HEK293 (cell line): ENCODE measurements around the gene POLR3B.

Source experiments
- CTCF ChIA-PET: fragments of 350-600 bp; formaldehyde crosslinking; extraction: SDS; loops from one replicate; lab custom pipeline; 2021; ENCODE audit warnings: antibody characterized with exemption; lab: Yijun Ruan, JAX
- POLR2A ChIA-PET: fragments of 300-600 bp; formaldehyde crosslinking; extraction: SDS; loops from one replicate; lab custom pipeline; 2020; ENCODE audit warnings: antibody characterized with exemption, inconsistent platforms; lab: Yijun Ruan, JAX
- H3K27ac ChIP-seq: fragments of 200-500 bp; sonication (Bioruptor generic); 2 replicates; pipeline ENCODE4 v1.5.1; 2014; ENCODE audit warnings: low read depth, low read length, control low read depth, inconsistent platforms; ENCODE audit errors: extremely low read depth
- H3K36me3 ChIP-seq, 2 experiments: fragments of 200-500 bp in 1 of 2; sonication (Bioruptor generic) in 1 of 2; 1 replicate in 1 of 2; 2 replicates in 1 of 2; pipeline ENCODE4 v1.5.1; 2014 to 2017; ENCODE audit warnings: inconsistent platforms in 2 of 2, low read length in 2 of 2; ENCODE audit not compliant: control insufficient read depth in 2 of 2, insufficient read depth in 1 of 2
- H3K4me1 ChIP-seq: fragments of 200-500 bp; sonication (Bioruptor generic); 2 replicates; pipeline ENCODE4 v1.5.1; 2014; ENCODE audit warnings: mild to moderate bottlenecking, low read length, inconsistent platforms; ENCODE audit not compliant: control insufficient read depth, insufficient read depth
- H3K4me3 ChIP-seq: 2 replicates; pipeline ENCODE4 v1.5.1; 2011; ENCODE audit warnings: low read depth, mild to moderate bottlenecking, control low read depth, low read length, moderate library complexity
- H3K9me3 ChIP-seq: fragments of 200-500 bp; sonication (Bioruptor generic); 2 replicates; pipeline ENCODE4 v1.5.1; 2014; ENCODE audit warnings: low read depth, low read length, inconsistent platforms; ENCODE audit not compliant: control insufficient read depth, insufficient read depth
- BCL11A ChIP-seq: fragments of 450-650 bp; formaldehyde crosslinking; IDR thresholded peaks from 2 replicates; pipeline ENCODE4 v1.5.1; 2016; ENCODE audit warnings: low read depth, missing biosample characterization, missing genetic modification characterization
- KLF9 ChIP-seq: fragments of 450-650 bp; formaldehyde crosslinking; IDR thresholded peaks from 2 replicates; pipeline ENCODE4 v1.5.1; 2016; ENCODE audit warnings: missing biosample characterization, missing genetic modification characterization, low read depth
- PBX3 ChIP-seq: sonication (generic); formaldehyde crosslinking; IDR thresholded peaks from 2 replicates; pipeline ENCODE4 v1.8.1; 2022; ENCODE audit warnings: mild to moderate bottlenecking, moderate library complexity, missing genetic modification reagents
- PRDM2 ChIP-seq: fragments of 450-650 bp; formaldehyde crosslinking; IDR thresholded peaks from 2 replicates; pipeline ENCODE4 v1.5.1; 2016; ENCODE audit warnings: missing biosample characterization, missing genetic modification characterization, borderline replicate concordance
- RBAK ChIP-seq: fragments of 450-650 bp; formaldehyde crosslinking; IDR thresholded peaks from 2 replicates; pipeline ENCODE4 v1.5.1; 2016; ENCODE audit warnings: missing biosample characterization, missing genetic modification characterization
- SCRT1 ChIP-seq: fragments of 450-650 bp; formaldehyde crosslinking; IDR thresholded peaks from 2 replicates; pipeline ENCODE4 v1.5.1; 2016; ENCODE audit warnings: missing biosample characterization, missing genetic modification characterization, borderline replicate concordance
- ZBTB17 ChIP-seq: fragments of 450-650 bp; formaldehyde crosslinking; IDR thresholded peaks from 2 replicates; pipeline ENCODE4 v1.5.1; 2016; ENCODE audit warnings: missing biosample characterization, missing genetic modification characterization
- ZFHX2 ChIP-seq: fragments of 450-650 bp; formaldehyde crosslinking; conservative IDR thresholded peaks from 2 replicates; pipeline ENCODE4 v1.5.1; 2016; ENCODE audit warnings: missing biosample characterization, missing genetic modification characterization
- ZNF10 ChIP-seq: fragments of 450-650 bp; formaldehyde crosslinking; IDR thresholded peaks from 2 replicates; pipeline ENCODE4 v1.5.1; 2017; ENCODE audit warnings: missing biosample characterization, missing genetic modification characterization
- ZNF121 ChIP-seq: fragments of 450-650 bp; formaldehyde crosslinking; IDR thresholded peaks from 2 replicates; pipeline ENCODE4 v1.5.1; 2016; ENCODE audit warnings: missing biosample characterization, missing genetic modification characterization
- ZNF169 ChIP-seq: fragments of 450-650 bp; formaldehyde crosslinking; IDR thresholded peaks from 2 replicates; pipeline ENCODE4 v1.5.1; 2016; ENCODE audit warnings: missing biosample characterization, missing genetic modification characterization
- ZNF184 ChIP-seq: fragments of 450-650 bp; IDR thresholded peaks from 2 replicates; pipeline ENCODE4 v1.5.1; 2018; ENCODE audit warnings: missing biosample characterization, mild to moderate bottlenecking, missing genetic modification characterization
- ZNF274 ChIP-seq, 2 experiments: fragments of 200-500 bp in 1 of 2; fragments of 450-650 bp in 1 of 2; sonication (Bioruptor generic) in 1 of 2; formaldehyde crosslinking in 1 of 2; IDR thresholded peaks; 2 replicates each; pipeline versions ENCODE4 v1.5.1 to v1.6.1; 2014 to 2016; ENCODE audit warnings: borderline replicate concordance in 1 of 2, inconsistent platforms in 1 of 2, low read length in 1 of 2, missing biosample characterization in 1 of 2, missing genetic modification characterization in 1 of 2
- ZNF324 ChIP-seq: fragments of 450-650 bp; formaldehyde crosslinking; IDR thresholded peaks from 2 replicates; pipeline ENCODE4 v1.5.1; 2016; ENCODE audit warnings: missing biosample characterization, missing genetic modification characterization
- ZNF501 ChIP-seq: fragments of 450-650 bp; formaldehyde crosslinking; IDR thresholded peaks from 2 replicates; pipeline ENCODE4 v1.5.1; 2016; ENCODE audit warnings: missing biosample characterization, missing genetic modification characterization
- ZNF585B ChIP-seq: fragments of 450-650 bp; formaldehyde crosslinking; IDR thresholded peaks from 2 replicates; pipeline ENCODE4 v1.5.1; 2016; ENCODE audit warnings: missing biosample characterization, missing genetic modification characterization
- ZNF596 ChIP-seq: fragments of 450-650 bp; IDR thresholded peaks from 2 replicates; pipeline ENCODE4 v1.5.0; 2018; ENCODE audit warnings: missing biosample characterization, mild to moderate bottlenecking, missing genetic modification characterization, moderate library complexity
- ZNF639 ChIP-seq: fragments of 450-650 bp; formaldehyde crosslinking; IDR thresholded peaks from 2 replicates; pipeline ENCODE4 v1.5.1; 2016; ENCODE audit warnings: missing biosample characterization, missing genetic modification characterization
- ZNF704 ChIP-seq: fragments of 450-650 bp; formaldehyde crosslinking; IDR thresholded peaks from 2 replicates; pipeline ENCODE4 v1.5.1; 2016; ENCODE audit warnings: missing biosample characterization, missing genetic modification characterization
- ZNF791 ChIP-seq: fragments of 450-650 bp; formaldehyde crosslinking; IDR thresholded peaks from 2 replicates; pipeline ENCODE4 v1.5.1; 2016; ENCODE audit warnings: missing biosample characterization, missing genetic modification characterization

POLR3B gene

GRCh38 chr12:106511365-106511764 is 153.8 kb downstream of the POLR3B start:
- Histone ChIP-seq H3K4me3 (no peak overlapping the region), H3K27ac (no peak overlapping the region), H3K4me1 (no peaks in the 10 kb centered on the region), H3K36me3 (peaks cover 0 to 28% of the 10 kb centered on the region in 2 experiments; a peak in 1 of 3 replicates), H3K9me3 (no peaks in the 10 kb centered on the region)
- ChIA-PET POLR2A (no interaction called here), CTCF (no interaction called here)
- TF ChIP-seq ZNF596 (tag by site-specific recombination) (no peak), ZNF704 (tag by site-specific recombination) (no peak), ZNF274 (IDR thresholded peaks at IDR 0.05; ENCODE audit: low read length) (no peak), ZNF274 (tag by site-specific recombination; IDR thresholded peaks at IDR 0.05; ENCODE audit: borderline replicate concordance) (no peak), PRDM2 (tag by site-specific recombination) (no peak), ZNF10 (tag by site-specific recombination) (no peak), BCL11A (tag by site-specific recombination) (no peak), ZNF501 (no peak), ZNF121 (tag by site-specific recombination) (no peak), ZNF184 (no peak), ZBTB17 (tag by site-specific recombination) (no peak), PBX3 (CRISPR knock-in tag) (no peak), ZNF585B (tag by site-specific recombination) (no peak), ZNF169 (tag by site-specific recombination) (no peak)

- Histone ChIP-seq H3K4me3 (no peak overlapping the region), H3K4me1 (no peaks in the 10 kb centered on the region), H3K36me3 (no peaks in the 10 kb centered on the region), H3K9me3 (no peaks in the 10 kb centered on the region), H3K27ac (no peak overlapping the region)
- POLR2A ChIA-PET, result no interaction called here
- CTCF ChIA-PET, result no interaction called here
- TF ChIP-seq ZNF791 (tag by site-specific recombination) (no peak), ZNF324 (tag by site-specific recombination) (no peak), KLF9 (tag by site-specific recombination) (no peak), PRDM2 (tag by site-specific recombination) (no peak), SCRT1 (tag by site-specific recombination) (no peak), ZNF639 (tag by site-specific recombination) (no peak), ZFHX2 (tag by site-specific recombination) (no peak), RBAK (tag by site-specific recombination) (no peak)
Observed at GRCh38 chr12:106517314-106517713, 159.8 kb downstream of the POLR3B start.
